M059J (cell line): ENCODE measurements around the gene EXOC6B. TPM values are rescaled to one million over a fixed set of nuclear protein-coding genes. Genes with fewer than 3 reads are reported as not detected.
"Not testable (repeated sequence)": the region's sequence is repeated elsewhere in the genome, so short reads cannot be mapped to it uniquely, and the experiment has no call there.

Experiments used
- DNase-seq: peaks from one replicate; pipeline ENCODE4 v3.0.0-alpha.2; 2012; ENCODE audit warnings: low read depth
- total RNA-seq: library from RNA; depleted of rRNA; stranded (reverse); fragments of >200 nt; shearing (Covaris generic); gene quantifications from 2 replicates; pipeline ENCODE4 v1.2.3, GENCODE V29; 2014

EXOC6B gene
- total RNA-seq, 1 experiment from 2014 or later: 18.5 TPM

- no peak for DNase-seq
Observed at GRCh38 chr2:72681016-72681995, 144.5 kb downstream of the EXOC6B start.

- DNase-seq: no peak
Observed at GRCh38 chr2:72678024-72678423, 147.8 kb downstream of the EXOC6B start.

GRCh38 chr2:72676341-72677025 is 149.3 kb downstream of the EXOC6B start:
- DNase-seq: peak; percentile 66

DNA sequence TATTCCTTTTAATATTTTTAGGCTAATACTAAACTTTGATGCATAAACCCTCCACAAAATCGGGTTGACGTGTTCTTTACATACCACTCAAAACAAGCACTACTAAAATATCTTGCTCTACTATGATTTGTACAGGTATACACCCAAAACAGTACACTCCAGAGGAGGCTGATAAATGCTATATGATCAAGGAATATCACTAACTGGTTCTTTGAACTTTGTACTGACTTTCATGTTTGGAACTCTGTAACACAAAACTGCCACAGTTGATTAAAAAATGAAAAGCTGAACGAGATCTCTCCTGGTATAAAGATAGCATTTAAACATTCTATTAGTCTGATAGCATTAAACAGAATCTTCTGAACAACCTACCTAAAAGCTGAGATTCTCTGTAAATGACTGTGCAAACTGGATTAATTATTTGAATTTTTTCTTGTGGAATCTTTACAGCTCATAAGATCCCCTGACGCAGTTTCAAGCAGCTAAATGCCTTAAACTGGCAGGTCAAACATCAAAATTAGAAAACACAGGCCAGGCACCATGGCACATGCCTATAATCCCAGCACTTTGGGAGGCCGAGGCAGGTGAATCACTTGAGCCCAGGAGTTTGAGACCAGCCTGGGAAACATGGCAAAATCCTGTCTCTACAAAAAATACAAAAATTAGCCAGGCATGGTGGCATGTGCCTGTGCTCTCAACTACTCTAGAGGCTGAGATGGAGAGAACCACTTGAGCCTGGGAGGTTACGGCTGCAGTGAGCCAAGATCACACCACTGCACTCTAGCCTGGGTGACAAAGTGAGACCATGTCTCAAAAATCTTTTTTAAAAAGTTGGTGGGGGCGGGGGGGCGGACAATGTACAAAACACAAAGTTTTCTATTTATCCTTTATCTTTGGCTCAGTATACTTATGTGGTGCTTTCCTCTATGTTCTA is 150.6 kb downstream of the EXOC6B start:
- DNase-seq: no peak

- DNase-seq: no peak
Observed at GRCh38 chr2:72673279-72673678, 152.6 kb downstream of the EXOC6B start.

GRCh38 chr2:72669121-72669520 is 156.7 kb downstream of the EXOC6B start:
- DNase-seq: peak; percentile 69

DNA sequence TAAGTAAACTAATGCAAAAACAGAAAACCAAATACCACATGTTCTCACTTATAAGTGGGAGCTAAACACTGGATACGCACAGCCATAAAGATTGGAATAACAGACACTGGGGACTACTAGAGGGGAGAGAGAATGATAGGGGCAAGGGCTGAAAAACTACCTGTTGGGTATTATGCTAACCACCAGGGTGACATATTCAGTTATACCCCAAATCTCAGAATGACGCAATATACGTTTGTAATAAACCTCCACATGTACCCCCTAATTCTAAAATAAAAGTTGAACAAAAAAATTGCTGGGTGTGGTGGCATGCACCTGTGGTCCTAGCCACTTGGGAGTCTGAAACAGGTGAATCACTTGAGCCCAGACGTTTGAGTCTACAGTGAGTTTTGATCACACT is 157.2 kb downstream of the EXOC6B start:
- no peak for DNase-seq

DNA sequence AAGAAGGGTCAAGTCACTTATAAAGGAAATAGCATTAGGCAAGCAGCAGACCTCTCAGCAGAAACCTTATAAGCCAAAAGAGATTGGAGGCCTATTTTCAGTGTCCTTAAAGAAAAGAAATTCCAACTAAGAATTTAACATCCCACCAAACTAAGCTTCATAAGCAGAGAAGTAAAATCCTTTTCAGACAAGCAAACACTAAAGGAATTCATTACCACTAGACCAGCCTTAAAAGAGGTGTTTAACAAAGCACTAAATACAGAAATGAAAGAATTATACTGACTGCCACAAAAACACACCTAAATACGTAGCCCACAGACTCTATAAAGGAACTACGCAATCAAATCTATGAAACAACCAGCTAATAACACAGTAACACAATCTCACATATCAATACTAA is 160.4 kb downstream of the EXOC6B start:
- no peak for DNase-seq

DNA sequence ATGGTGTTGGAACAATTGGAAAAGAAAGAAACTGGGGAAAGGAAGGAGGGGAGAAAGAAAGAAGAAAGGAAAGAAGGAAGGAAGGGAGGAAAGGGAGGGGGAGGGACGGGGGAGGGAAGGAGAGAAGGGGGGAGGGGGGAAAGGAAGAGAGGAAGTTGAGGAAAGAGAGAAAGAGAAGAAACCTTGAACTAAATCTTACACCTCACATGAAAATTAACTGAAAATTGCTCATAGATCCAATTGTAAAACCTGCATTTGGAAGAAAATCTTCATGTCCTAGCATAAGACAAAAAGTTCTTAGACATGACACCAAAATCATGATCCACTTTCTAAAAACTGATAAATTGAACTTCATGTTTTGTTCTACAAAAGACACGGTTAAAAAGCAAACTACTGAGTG is 163.8 kb downstream of the EXOC6B start:
- DNase-seq: no peak

- DNase-seq: no peak
Observed at GRCh38 chr2:72649810-72650209, 176.0 kb downstream of the EXOC6B start.

DNA sequence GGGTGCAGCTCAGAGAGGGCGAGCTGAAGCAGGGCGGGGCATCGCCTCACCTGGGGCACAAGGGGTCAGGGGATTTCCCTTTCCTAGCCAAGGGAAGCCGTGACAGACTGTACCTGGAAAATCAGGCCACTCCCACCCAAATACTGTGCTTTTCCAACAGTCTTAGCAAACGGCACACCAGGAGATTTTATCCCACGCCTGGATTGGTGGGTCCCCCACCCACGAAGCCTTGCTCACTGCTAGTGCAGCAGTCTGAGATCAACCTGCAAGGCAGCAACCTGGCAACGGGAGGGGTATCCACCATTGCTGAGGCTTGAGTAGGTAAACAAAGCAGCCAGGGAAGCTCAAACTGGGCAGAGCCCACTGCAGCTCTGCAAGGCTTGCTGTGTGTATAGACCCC is 184.6 kb downstream of the EXOC6B start:
- DNase-seq: not testable (repeated sequence)

DNA sequence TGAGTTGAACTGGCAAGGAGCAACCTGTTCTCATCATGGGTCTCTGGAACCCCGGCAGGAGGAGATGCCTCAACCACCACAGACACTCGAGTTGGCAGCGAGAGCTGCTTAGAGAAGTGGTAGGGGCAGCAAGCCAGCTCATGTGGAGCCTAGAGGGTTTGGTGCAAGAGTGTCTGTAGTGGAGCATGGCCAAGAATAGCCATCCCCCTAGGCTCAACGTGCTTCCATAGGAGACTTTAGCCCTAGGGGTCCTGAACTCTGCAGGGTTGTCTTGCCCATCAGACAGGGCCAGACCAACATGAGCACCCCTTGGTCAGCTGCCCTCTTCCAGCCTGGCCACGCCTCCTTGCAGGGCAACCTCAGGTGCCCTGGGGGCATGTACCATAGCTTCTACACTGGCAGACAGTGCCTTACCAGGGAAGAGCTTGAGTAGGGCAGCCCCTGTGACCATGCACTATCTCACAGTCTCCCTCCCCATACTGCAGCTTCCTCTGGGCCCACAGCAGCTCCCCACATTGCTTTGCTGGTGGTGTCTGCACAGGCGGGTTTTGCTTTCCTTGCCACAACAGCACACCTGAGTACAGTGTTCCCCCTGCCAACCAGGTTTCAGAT is 187.1 kb downstream of the EXOC6B start:
- DNase-seq: no peak

GRCh38 chr2:72636210-72636609 is 189.6 kb downstream of the EXOC6B start:
- no peak for DNase-seq

DNA sequence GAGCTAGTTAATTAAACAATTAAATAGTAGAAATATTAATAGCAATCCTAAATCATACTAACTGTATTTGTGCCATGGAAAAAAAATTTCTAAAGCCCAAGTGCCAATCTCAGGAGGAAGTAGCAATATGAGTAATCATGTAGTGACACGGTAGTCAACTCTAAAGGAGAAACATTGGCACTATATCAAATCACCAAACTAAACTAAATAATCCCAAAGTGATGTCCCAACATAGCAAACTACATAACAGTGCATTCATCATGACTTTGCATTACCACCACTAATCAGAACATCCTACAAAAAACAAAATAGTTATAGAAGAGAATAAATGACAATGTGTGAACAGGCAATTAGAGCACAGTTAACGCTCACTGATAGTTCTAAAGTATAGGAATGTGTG is 195.1 kb downstream of the EXOC6B start:
- peak; percentile 44 for DNase-seq

GRCh38 chr2:72629062-72629461 is 196.8 kb downstream of the EXOC6B start:
- no peak for DNase-seq

- no peak for DNase-seq
Observed at GRCh38 chr2:72627083-72627482, 198.8 kb downstream of the EXOC6B start.

DNA sequence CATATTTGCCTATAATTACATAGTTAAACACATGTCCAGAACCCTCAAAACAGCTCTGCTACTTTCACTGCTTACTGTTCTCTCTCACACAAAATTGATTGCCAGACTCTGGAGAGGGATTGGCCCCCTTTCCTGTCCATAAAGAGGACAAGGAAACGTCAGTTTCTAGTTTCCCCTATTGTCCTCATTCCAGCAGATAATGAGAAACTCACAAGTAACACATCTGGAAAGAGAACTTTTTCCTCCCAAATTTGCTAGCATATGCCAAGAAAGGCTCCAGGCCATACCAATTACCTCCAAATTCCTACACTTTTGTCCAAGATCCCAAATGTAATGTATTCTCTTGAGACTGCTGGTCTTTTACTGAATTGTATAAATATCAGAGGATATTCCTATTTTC is 200.5 kb downstream of the EXOC6B start:
- DNase-seq: no peak

DNA sequence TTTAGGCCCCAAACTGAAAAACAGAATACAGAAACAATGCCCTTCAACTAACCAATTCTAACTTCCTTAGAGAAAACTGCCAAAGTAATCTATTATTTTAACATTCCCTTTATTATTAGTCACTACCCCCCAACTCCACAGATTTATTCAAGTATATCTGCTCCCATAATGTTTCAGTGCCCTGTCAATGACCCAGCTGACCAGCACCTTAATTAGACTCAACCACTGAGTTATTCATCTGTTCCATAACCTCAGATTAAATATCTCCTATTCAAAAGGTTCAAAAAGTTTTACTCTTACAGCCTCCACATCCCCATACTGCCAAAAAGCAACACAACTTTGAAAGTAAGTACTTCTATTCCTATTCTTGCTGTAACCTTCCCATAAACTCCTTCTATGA is 202.4 kb downstream of the EXOC6B start:
- DNase-seq: peak; percentile 26

GRCh38 chr2:72619626-72620025 is 206.2 kb downstream of the EXOC6B start:
- peak; percentile 5 for DNase-seq

- no peak for DNase-seq
Observed at GRCh38 chr2:72613931-72614330, 211.9 kb downstream of the EXOC6B start.

GRCh38 chr2:72612614-72613160 is 213.1 kb downstream of the EXOC6B start:
- DNase-seq: no peak
